Right lobe of liver (tissue), 6 donors: ENCODE measurements around the gene EXOSC7. TPM values are rescaled to one million over a fixed set of nuclear protein-coding genes. Genes with fewer than 3 reads are reported as not detected.
"Not testable (repeated sequence)": the region's sequence is repeated elsewhere in the genome, so short reads cannot be mapped to it uniquely, and the experiment has no call there.

Experiments used
- ATAC-seq, 4 donors: fragments of 200-7000 bp; cut with Tn5 transposase; one replicate each; pipeline ENCODE4 v1.9.1; 2020; ENCODE audit warnings: mild to moderate bottlenecking in 4 of 4, moderate library complexity in 4 of 4
- DNase-seq, 3 donors: peaks; one replicate each; pipeline ENCODE4 v3.0.0-alpha.2; 2020
- H3K27ac ChIP-seq, 3 donors: fragments of 200-600 bp; one replicate each; pipeline ENCODE4 v1.8.0; 2022
- H3K27me3 ChIP-seq, 2 donors: fragments of 200-600 bp; one replicate each; pipeline ENCODE4 v1.8.0; 2022
- H3K36me3 ChIP-seq, 4 donors: fragments of 200-600 bp; sonication (generic) in 1 of 4; one replicate each; pipeline versions ENCODE4 v1.5.1 to v1.8.0; 2017 to 2022; ENCODE audit warnings: control low read depth in 1 of 4
- H3K4me1 ChIP-seq, 4 donors: fragments of 200-600 bp; sonication (generic) in 1 of 4; one replicate each; pipeline versions ENCODE4 v1.5.1 to v1.8.0; 2017 to 2022; ENCODE audit warnings: control low read depth in 1 of 4
- H3K4me3 ChIP-seq, 3 donors: fragments of 200-600 bp; one replicate each; pipeline ENCODE4 v1.8.0; 2022
- H3K9me3 ChIP-seq, 4 donors: fragments of 200-600 bp; sonication (generic) in 1 of 4; one replicate each; pipeline versions ENCODE4 v1.5.1 to v1.8.0; 2017 to 2022; ENCODE audit warnings: control low read depth in 1 of 4
- POLR2A ChIP-seq: fragments of 450-650 bp; IDR thresholded peaks from one replicate; pipeline ENCODE4 v1.6.1; 2017; ENCODE audit warnings: antibody characterized with exemption, mild to moderate bottlenecking
- WGBS: methylation state at CpG from one replicate; pipeline ENCODE4 v1.1.6; 2018; ENCODE audit warnings: low coverage, low lambda C conversion rate; ENCODE audit not compliant: insufficient coverage; ENCODE audit errors: missing lambda C conversion rate; 5-methylcytosine and 5-hydroxymethylcytosine counted together
- intact Hi-C, 2 donors: fragments of 100-400 bp; cut with DNase I; formaldehyde crosslinking; loops; one replicate each; pipeline versions ENCODE4 v1.11.2 to v1.14.1; 2022
- total RNA-seq, 6 experiments: library from RNA; depleted of rRNA in 2 of 6; stranded (reverse); fragments of >200 nt in 2 of 6; fragmentation: NEBNext Ultra II Directional in 3 of 6; extraction: Animal tissue kit (Norgen Biotek cat#: 25700) in 3 of 6; gene quantifications; one replicate each; pipeline versions ENCODE4 v1.1.0 to v1.2.4, GENCODE V29; 2016 to 2023
- TF ChIP-seq, protein P1 (sequence below), 4 donors: fragments of 200-600 bp in 3 of 4; fragments of 450-650 bp in 1 of 4; IDR thresholded peaks; one replicate each; pipeline versions ENCODE4 v1.5.1 to v1.8.0; 2016 to 2022; ENCODE audit warnings: antibody characterized with exemption in 4 of 4, mild to moderate bottlenecking in 2 of 4
- donor health status: DM: no; HTN: yes; CAD: no.
- donor health status: DM: no; HTN: no; CAD: no.
- donor health status: DM: no; HTN: no; CAD: no.
- donor health status: DM: no; HTN: yes; CAD: no.
- donor health status: DM: no; HTN: yes; CAD: no.

Gene EXOSC7
- total RNA-seq, 6 experiments from 2014 or later = 15.1 to 25.7 (median 15.9) TPM

- DNase-seq = no peak
- Histone ChIP-seq H3K36me3 (no peaks in the 10 kb centered on the region), H3K4me1 (peaks cover 0 to 26% (median 5%) of the 10 kb centered on the region in 4 donors), H3K9me3 (no peaks in the 10 kb centered on the region), H3K27me3 (no peaks in the 10 kb centered on the region), H3K27ac (no peak overlapping the region), H3K4me3 (no peak overlapping the region)
- TF ChIP-seq, protein P1, sequence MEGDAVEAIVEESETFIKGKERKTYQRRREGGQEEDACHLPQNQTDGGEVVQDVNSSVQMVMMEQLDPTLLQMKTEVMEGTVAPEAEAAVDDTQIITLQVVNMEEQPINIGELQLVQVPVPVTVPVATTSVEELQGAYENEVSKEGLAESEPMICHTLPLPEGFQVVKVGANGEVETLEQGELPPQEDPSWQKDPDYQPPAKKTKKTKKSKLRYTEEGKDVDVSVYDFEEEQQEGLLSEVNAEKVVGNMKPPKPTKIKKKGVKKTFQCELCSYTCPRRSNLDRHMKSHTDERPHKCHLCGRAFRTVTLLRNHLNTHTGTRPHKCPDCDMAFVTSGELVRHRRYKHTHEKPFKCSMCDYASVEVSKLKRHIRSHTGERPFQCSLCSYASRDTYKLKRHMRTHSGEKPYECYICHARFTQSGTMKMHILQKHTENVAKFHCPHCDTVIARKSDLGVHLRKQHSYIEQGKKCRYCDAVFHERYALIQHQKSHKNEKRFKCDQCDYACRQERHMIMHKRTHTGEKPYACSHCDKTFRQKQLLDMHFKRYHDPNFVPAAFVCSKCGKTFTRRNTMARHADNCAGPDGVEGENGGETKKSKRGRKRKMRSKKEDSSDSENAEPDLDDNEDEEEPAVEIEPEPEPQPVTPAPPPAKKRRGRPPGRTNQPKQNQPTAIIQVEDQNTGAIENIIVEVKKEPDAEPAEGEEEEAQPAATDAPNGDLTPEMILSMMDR (IDR thresholded peaks at IDR 0.05) = no peak
- TF ChIP-seq POLR2A = no peak
- 100% methylated on average over 1 of the region's 1 CpG for WGBS
- intact Hi-C loops = no loop called here
- no peak for ATAC-seq
These were observed 5.2 kb downstream of the EXOSC7 start for GRCh38 chr3:44981220-44981619.

DNA sequence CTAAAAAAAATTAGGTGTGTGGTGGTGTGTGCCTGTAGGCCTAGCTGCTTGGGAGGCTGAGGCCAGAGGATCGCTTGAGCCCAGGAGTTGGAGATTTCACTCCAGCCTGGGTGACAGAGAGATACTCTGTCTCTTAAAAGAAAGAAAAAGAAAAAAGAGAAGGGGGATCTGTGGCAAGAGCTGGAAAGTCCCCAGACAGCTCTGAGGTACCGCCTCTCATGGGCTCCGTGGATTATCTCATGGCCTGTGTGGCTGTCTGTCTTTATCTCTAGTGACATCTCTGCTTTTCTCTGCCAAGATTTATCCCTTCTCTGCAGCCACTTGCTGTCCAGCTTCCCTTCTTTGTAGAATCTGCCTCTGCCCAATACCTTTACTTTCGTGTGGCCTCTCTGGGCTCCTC lies 5.7 kb downstream of the EXOSC7 start:
- 68% methylated on average over 4 of the region's 4 CpGs for WGBS
- H3K4me1 ChIP-seq = peaks cover 0 to 26% (median 5%) of the 10 kb centered on the region in 4 donors
- no peak overlapping the region for H3K27ac ChIP-seq
- H3K27me3 ChIP-seq = no peaks in the 10 kb centered on the region
- H3K9me3 ChIP-seq = no peaks in the 10 kb centered on the region
- H3K36me3 ChIP-seq = no peaks in the 10 kb centered on the region
- intact Hi-C loops = no loop called here
- ATAC-seq = peak in 1 of 4 donors; percentile 14
- no peak overlapping the region for H3K4me3 ChIP-seq
- TF ChIP-seq POLR2A = no peak
- TF ChIP-seq, protein P1 (IDR thresholded peaks at IDR 0.05) = no peak
- DNase-seq = no peak

DNA sequence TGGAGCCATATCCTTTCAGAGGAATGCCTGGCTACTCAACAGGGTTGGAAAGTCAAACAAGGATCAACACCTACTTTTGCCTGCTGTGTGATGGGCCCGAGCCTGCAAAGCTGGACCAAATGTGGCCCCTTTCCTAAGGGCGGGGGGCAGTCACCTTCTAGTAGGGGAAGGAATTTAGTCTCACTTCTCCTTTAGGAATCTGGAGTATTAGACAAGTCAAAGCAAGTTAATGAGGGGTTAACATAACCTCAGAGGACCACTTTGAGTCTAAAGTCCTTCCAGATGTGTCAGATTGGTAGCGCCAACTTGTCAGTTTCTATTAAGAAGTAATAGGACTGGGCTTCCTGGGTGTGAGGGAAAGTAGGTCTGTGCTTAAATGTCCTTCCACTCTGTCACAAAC lies 6.8 kb downstream of the EXOSC7 start:
- no peak for DNase-seq
- ATAC-seq = no peak
- H3K4me3 ChIP-seq = no peak overlapping the region
- no peak for TF ChIP-seq POLR2A
- TF ChIP-seq, protein P1 (IDR thresholded peaks at IDR 0.05) = no peak
- H3K4me1 ChIP-seq = peaks cover 0 to 18% (median 5%) of the 10 kb centered on the region in 4 donors
- H3K27ac ChIP-seq = no peak overlapping the region
- no peaks in the 10 kb centered on the region for H3K27me3 ChIP-seq
- WGBS = 57% methylated on average over 1 of the region's 3 CpGs
- no peaks in the 10 kb centered on the region for H3K9me3 ChIP-seq
- H3K36me3 ChIP-seq = no peaks in the 10 kb centered on the region
- intact Hi-C loops = no loop called here

DNA sequence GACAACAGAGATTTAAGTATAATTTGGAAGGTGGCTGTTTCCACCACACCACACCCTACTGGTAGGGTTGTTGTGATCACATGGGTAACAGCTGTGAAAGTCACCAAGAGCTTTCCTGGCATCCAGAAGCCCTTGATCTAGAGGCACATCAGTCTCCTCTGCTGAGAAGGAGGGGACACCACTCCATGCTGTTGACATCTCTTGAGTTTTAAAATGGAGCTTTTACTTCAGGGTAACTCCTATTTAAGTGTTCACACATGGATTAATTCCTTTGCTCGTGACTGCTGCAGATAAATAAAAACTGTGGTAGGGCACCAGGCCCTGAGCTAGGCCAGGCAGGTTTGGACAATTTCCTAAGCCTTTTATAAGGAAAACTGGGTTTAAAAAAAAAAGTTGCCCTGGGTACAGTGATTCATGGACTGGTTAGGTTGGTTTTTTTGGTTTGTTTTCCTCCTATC lies 7.5 kb downstream of the EXOSC7 start:
- Histone ChIP-seq H3K36me3 (no peaks in the 10 kb centered on the region), H3K4me3 (no peak overlapping the region), H3K4me1 (peaks cover 0 to 18% (median 5%) of the 10 kb centered on the region in 4 donors), H3K27ac (no peak overlapping the region), H3K9me3 (no peaks in the 10 kb centered on the region), H3K27me3 (no peaks in the 10 kb centered on the region)
- TF ChIP-seq POLR2A = no peak
- TF ChIP-seq, protein P1 (IDR thresholded peaks at IDR 0.05) = no peak
- ATAC-seq = peak in 3 of 4 donors; percentile 26 to 43 (median 28)
- intact Hi-C loops = no loop called here
- 70% methylated on average over 1 of the region's 1 CpG for WGBS
- DNase-seq = no peak

DNA sequence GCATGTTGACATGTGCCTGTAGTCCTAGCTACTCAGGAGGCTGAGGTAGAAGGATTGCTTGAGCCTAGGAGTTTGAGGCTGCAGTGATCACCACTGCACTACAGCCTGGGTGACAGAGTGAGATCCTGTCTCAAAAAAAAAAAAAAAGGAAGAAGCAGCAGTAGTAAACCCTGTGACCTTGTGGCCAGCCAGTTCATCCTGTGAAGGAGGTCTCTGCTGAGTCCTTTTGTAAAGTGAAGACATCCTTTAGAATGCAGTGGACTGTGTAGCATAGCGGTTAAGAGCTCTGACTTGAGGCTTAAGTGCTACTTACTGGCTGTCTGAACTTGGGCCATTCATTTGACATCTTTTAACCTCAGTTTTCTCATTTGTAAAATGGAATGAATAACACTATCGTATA lies 8.3 kb downstream of the EXOSC7 start:
- no peaks in the 10 kb centered on the region for H3K9me3 ChIP-seq
- WGBS = 66% methylated on average over 2 of the region's 2 CpGs
- intact Hi-C loops = no loop called here
- DNase-seq = no peak
- H3K4me3 ChIP-seq = no peak overlapping the region
- TF ChIP-seq POLR2A = no peak
- TF ChIP-seq, protein P1 (IDR thresholded peaks at IDR 0.05) = no peak
- H3K4me1 ChIP-seq = peaks cover 0 to 18% (median 5%) of the 10 kb centered on the region in 4 donors
- H3K36me3 ChIP-seq = no peaks in the 10 kb centered on the region
- H3K27me3 ChIP-seq = no peaks in the 10 kb centered on the region
- H3K27ac ChIP-seq = no peak overlapping the region
- ATAC-seq = peak in 1 of 4 donors; percentile 51

GRCh38 chr3:44986330-44986729 lies 10.3 kb downstream of the EXOSC7 start:
- H3K4me1 ChIP-seq = peaks cover 0 to 18% (median 5%) of the 10 kb centered on the region in 4 donors
- H3K9me3 ChIP-seq, H3K27me3 ChIP-seq, intact Hi-C loops, H3K27ac ChIP-seq, ATAC-seq, H3K4me3 ChIP-seq, DNase-seq: not testable (repeated sequence)
- H3K36me3 ChIP-seq = peaks cover 0 to 15% (median 2%) of the 10 kb centered on the region in 4 donors
- no CpG with 5 or more reads among the region's 14 CpGs for WGBS
